NCI-H2227 (cell line): ENCODE results near the gene MFRP.
A peak's percentile ranks its signal among the peaks of the same experiment; 100 is the strongest.

Experiments
- DNase-seq: peaks from one replicate; lab custom pipeline; 2025; ENCODE audit not compliant: unreplicated experiment; lab: John Stamatoyannopoulos, UW

Gene MFRP

GRCh38 chr11:119359365-119360214 is 13.1 kb upstream of the MFRP start:
- DNase-seq, result no peak

GRCh38 chr11:119357074-119357473 is 10.6 kb upstream of the MFRP start:
- no peak for DNase-seq

- peak; percentile 58 for DNase-seq
Measured at GRCh38 chr11:119356349-119357031, 10.0 kb upstream of the MFRP start.

GRCh38 chr11:119355091-119355843 is 8.8 kb upstream of the MFRP start:
- DNase-seq, result no peak

- DNase-seq, result peak; percentile 52
Measured at GRCh38 chr11:119352857-119353260, 6.4 kb upstream of the MFRP start.

GRCh38 chr11:119351232-119351631 is 4.7 kb upstream of the MFRP start:
- no peak for DNase-seq

GRCh38 chr11:119350302-119350701 is 3.8 kb upstream of the MFRP start:
- DNase-seq, result no peak

- no peak for DNase-seq
Measured at GRCh38 chr11:119347940-119348605, 1.6 kb upstream of the MFRP start.

- DNase-seq, result no peak
Measured at GRCh38 chr11:119347242-119347641, 737 bp upstream of the MFRP start.

GRCh38 chr11:119345685-119346084 is 820 bp downstream of the MFRP start:
- no peak for DNase-seq

GRCh38 chr11:119344291-119345010 is 2.1 kb downstream of the MFRP start:
- no peak for DNase-seq

- no peak for DNase-seq
Measured at GRCh38 chr11:119343726-119344125, 2.8 kb downstream of the MFRP start.

GRCh38 chr11:119342362-119343130 is 4.0 kb downstream of the MFRP start:
- DNase-seq, result no peak

GRCh38 chr11:119342023-119342300 is 4.5 kb downstream of the MFRP start:
- no peak for DNase-seq

GRCh38 chr11:119341222-119342022 is 5.1 kb downstream of the MFRP start:
- no peak for DNase-seq

GRCh38 chr11:119340335-119341221 is 5.9 kb downstream of the MFRP start, which contains the start of gene C1QTNF5:
C1QTNF5 (minus strand) TSS chr11:119340883; CDS start chr11:119340397, 486 bp downstream.
- no peak for DNase-seq

- DNase-seq, result no peak
Measured at GRCh38 chr11:119339589-119340334, 6.7 kb downstream of the MFRP start.
